ENCODE measurements around the gene ID3. TPM values are rescaled to one million over a fixed set of nuclear protein-coding genes. Genes with fewer than 3 reads are reported as not detected.

The ID3 gene
- total RNA-seq, 1 donor from 2014 or later, result 99.9 TPM

DNA sequence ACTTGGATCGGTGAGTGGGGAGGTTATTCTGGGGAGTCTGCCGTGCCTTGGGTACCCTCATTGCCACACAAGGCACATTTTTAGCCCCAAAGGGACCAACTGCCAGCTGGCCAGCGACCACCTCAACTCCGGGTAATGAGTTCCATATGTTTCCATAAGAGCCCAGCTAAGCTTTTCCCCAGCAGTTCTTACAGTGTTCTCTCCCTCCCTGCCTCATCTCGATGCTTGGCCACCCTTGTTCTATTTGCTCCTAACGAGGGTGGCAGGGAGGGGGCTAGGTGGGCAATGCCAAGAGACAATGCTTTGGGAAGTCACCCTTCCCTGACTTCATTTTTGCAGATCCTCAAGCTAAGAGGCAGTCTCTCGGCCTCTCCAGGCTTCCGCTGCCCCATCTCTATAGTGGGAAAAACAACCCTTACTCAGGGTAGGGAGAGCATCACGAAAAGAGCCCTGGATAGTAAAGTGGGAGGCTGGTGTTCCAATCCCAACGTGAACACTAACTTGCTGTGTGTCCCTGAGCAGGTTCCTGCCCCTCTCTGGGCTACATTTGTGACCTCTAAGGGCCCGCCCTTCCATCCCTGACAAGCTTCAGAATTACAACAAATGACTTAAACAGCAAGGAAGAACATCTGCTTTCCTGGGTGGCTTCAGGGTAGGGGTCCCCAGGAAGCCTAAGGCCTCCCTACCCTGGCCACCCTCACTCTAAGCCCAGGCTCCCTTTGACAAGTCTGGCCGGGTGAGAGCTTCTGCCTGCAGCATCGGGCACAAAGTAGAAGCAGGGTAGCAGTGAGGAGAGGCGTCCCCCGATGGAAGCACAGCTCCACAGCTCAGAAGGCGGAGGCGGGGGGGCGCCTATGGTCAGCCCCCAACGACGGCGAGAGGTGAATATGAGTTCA lies 5.8 kb downstream of the ID3 start:
- TF ChIP-seq, protein P1, sequence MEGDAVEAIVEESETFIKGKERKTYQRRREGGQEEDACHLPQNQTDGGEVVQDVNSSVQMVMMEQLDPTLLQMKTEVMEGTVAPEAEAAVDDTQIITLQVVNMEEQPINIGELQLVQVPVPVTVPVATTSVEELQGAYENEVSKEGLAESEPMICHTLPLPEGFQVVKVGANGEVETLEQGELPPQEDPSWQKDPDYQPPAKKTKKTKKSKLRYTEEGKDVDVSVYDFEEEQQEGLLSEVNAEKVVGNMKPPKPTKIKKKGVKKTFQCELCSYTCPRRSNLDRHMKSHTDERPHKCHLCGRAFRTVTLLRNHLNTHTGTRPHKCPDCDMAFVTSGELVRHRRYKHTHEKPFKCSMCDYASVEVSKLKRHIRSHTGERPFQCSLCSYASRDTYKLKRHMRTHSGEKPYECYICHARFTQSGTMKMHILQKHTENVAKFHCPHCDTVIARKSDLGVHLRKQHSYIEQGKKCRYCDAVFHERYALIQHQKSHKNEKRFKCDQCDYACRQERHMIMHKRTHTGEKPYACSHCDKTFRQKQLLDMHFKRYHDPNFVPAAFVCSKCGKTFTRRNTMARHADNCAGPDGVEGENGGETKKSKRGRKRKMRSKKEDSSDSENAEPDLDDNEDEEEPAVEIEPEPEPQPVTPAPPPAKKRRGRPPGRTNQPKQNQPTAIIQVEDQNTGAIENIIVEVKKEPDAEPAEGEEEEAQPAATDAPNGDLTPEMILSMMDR (IDR thresholded peaks at IDR 0.05), result no peak
- TF ChIP-seq EZH2 (IDR thresholded peaks at IDR 0.05) (no peak), EZH2phosphoT487 (IDR thresholded peaks at IDR 0.05) (no peak)
- no peaks in the 10 kb centered on the region for H3K36me3 ChIP-seq
- peaks cover 51% of the 10 kb centered on the region for H3F3A ChIP-seq (ENCODE audit: low read depth)
- H3K4me2 ChIP-seq, result peak overlapping the region; percentile 92
- DNase-seq (ENCODE audit: low spot score), result peak; percentile 46
- H3K79me2 ChIP-seq (ENCODE audit: low read depth), result peaks cover 23% of the 10 kb centered on the region
- H3K9me3 Mint-ChIP-seq, result no peaks in the 10 kb centered on the region
- H4K20me1 ChIP-seq (ENCODE audit: low read depth), result peaks cover 36% of the 10 kb centered on the region
- H3K4me1 ChIP-seq, result peaks cover 51% of the 10 kb centered on the region
- no peak overlapping the region for H3K9ac ChIP-seq
- peak overlapping the region; percentile 87 for H3K4me3 Mint-ChIP-seq
- H3K4me1 Mint-ChIP-seq, result peaks cover 73% of the 10 kb centered on the region
- no peak overlapping the region for H2AFZ ChIP-seq (replicated peaks)
- peak overlapping the region; percentile 91 for H3K4me3 ChIP-seq
- H3K27ac ChIP-seq, result no peak overlapping the region
- no peaks in the 10 kb centered on the region for H3K9me3 ChIP-seq (ENCODE audit: low read depth)
- peaks cover 11% of the 10 kb centered on the region for H3K36me3 Mint-ChIP-seq
- peaks cover 9% of the 10 kb centered on the region for H3K27me3 Mint-ChIP-seq (ENCODE audit: insufficient read depth, low read depth)
- peaks cover 17% of the 10 kb centered on the region for H3K27me3 ChIP-seq
- H3K27ac Mint-ChIP-seq, result peak overlapping the region; percentile 96

DNA sequence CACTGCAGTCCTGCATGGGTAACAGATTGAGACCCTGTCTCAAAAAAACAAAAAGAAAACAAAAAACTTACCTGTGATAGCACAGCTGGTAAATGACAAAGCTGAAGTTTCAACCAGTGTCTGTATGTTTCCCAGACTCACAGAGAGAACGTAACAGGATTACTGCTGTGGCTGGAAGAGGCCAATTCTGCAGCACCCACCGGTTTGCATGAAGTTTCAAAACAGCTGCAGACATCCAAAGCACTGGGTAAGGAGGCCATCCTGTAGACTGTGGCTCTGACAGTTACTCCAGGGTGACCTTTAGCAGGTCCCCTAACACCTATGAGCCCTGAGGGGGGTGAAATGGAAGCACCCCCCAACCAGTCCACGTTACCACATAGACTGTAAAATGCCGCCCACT lies 7.5 kb downstream of the ID3 start:
- Histone ChIP-seq H3K4me2 (no peak overlapping the region), H3F3A (ENCODE audit: low read depth) (peaks cover 35% of the 10 kb centered on the region), H3K27ac (no peak overlapping the region), H3K36me3 (no peaks in the 10 kb centered on the region), H3K9me3 (ENCODE audit: low read depth) (no peaks in the 10 kb centered on the region), H4K20me1 (ENCODE audit: low read depth) (peaks cover 19% of the 10 kb centered on the region), H3K79me2 (ENCODE audit: low read depth) (peaks cover 6% of the 10 kb centered on the region), H3K4me3 (no peak overlapping the region), H3K27me3 (peaks cover 17% of the 10 kb centered on the region), H2AFZ (replicated peaks) (no peak overlapping the region), H3K9ac (no peak overlapping the region), H3K4me1 (peaks cover 42% of the 10 kb centered on the region)
- peak overlapping the region; percentile 42 for H3K27ac Mint-ChIP-seq
- DNase-seq (ENCODE audit: low spot score), result no peak
- peaks cover 14% of the 10 kb centered on the region for H3K27me3 Mint-ChIP-seq (ENCODE audit: insufficient read depth, low read depth)
- peaks cover 73% of the 10 kb centered on the region for H3K4me1 Mint-ChIP-seq
- H3K36me3 Mint-ChIP-seq, result peaks cover 2% of the 10 kb centered on the region
- TF ChIP-seq EZH2 (IDR thresholded peaks at IDR 0.05) (no peak), EZH2phosphoT487 (IDR thresholded peaks at IDR 0.05) (no peak)
- TF ChIP-seq, protein P1 (IDR thresholded peaks at IDR 0.05), result no peak
- no peaks in the 10 kb centered on the region for H3K9me3 Mint-ChIP-seq
- H3K4me3 Mint-ChIP-seq, result no peak overlapping the region

- H3K79me2 ChIP-seq (ENCODE audit: low read depth), result no peaks in the 10 kb centered on the region
- Mint-ChIP-seq H3K27me3 (ENCODE audit: insufficient read depth, low read depth) (peaks cover 10% of the 10 kb centered on the region), H3K9me3 (no peaks in the 10 kb centered on the region), H3K27ac (no peak overlapping the region), H3K4me3 (no peak overlapping the region), H3K4me1 (peaks cover 64% of the 10 kb centered on the region), H3K36me3 (no peaks in the 10 kb centered on the region)
- no peak overlapping the region for H3K4me3 ChIP-seq
- H4K20me1 ChIP-seq (ENCODE audit: low read depth), result no peaks in the 10 kb centered on the region
- no peaks in the 10 kb centered on the region for H3K36me3 ChIP-seq
- no peak overlapping the region for H2AFZ ChIP-seq (replicated peaks)
- DNase-seq (ENCODE audit: low spot score), result no peak
- H3K9ac ChIP-seq, result no peak overlapping the region
- H3K4me2 ChIP-seq, result no peak overlapping the region
- no peak overlapping the region for H3K27ac ChIP-seq
- peaks cover 10% of the 10 kb centered on the region for H3K27me3 ChIP-seq
- peaks cover 23% of the 10 kb centered on the region for H3F3A ChIP-seq (ENCODE audit: low read depth)
- peaks cover 28% of the 10 kb centered on the region for H3K4me1 ChIP-seq
- TF ChIP-seq EZH2phosphoT487 (IDR thresholded peaks at IDR 0.05), result no peak
- TF ChIP-seq, protein P1 (IDR thresholded peaks at IDR 0.05), result no peak
- no peak for TF ChIP-seq EZH2 (IDR thresholded peaks at IDR 0.05)
- H3K9me3 ChIP-seq (ENCODE audit: low read depth), result no peaks in the 10 kb centered on the region
Measured at GRCh38 chr1:23548704-23549143, 10.6 kb downstream of the ID3 start.

All from neural progenitor cell (in vitro differentiated cells).